Stimulated activated naive B cell treated with anti-CD40 and anti-IgM and Interleukin-4, amounts not matched to agents 10 μg/mL and 1 μg/mL and 100 μg/mL, for 72 hours (primary cell): ENCODE data around the gene CEP72.
A peak's percentile ranks its signal among the peaks of the same experiment; 100 is the strongest.

ENCODE experiments used
- ATAC-seq, 2 donors: fragments of 150-1000 bp; cut with Tn5 transposase; replicated peaks; 2 replicates each; pipeline ENCODE4 v1.10.0; 2021; ENCODE audit warnings: moderate library complexity in 1 of 2
- DNase-seq: peaks from one replicate; pipeline ENCODE4 v3.0.0; 2021
- H3K27ac Mint-ChIP-seq: one replicate; pipeline ENCODE4 v1.8.0; 2022; ENCODE audit warnings: mild to moderate bottlenecking, mixed read lengths
- H3K27me3 Mint-ChIP-seq, 2 donors: one replicate each; pipeline ENCODE4 v1.8.0; 2022; ENCODE audit warnings: mixed read lengths in 2 of 2
- H3K36me3 Mint-ChIP-seq, 2 donors: one replicate each; pipeline ENCODE4 v1.8.0; 2022; ENCODE audit warnings: mixed read lengths in 2 of 2, mild to moderate bottlenecking in 1 of 2
- H3K4me1 Mint-ChIP-seq, 2 donors: one replicate each; pipeline ENCODE4 v1.8.0; 2022; ENCODE audit warnings: mixed read lengths in 2 of 2, mild to moderate bottlenecking in 1 of 2
- H3K4me3 Mint-ChIP-seq, 2 donors: one replicate each; pipeline ENCODE4 v1.8.0; 2022; ENCODE audit warnings: mild to moderate bottlenecking in 2 of 2, mixed read lengths in 2 of 2, moderate library complexity in 1 of 2
- H3K9me3 Mint-ChIP-seq, 2 donors: one replicate each; pipeline ENCODE4 v1.8.0; 2022; ENCODE audit warnings: mixed read lengths in 2 of 2, mild to moderate bottlenecking in 1 of 2

CEP72 gene

GRCh38 chr5:647311-647710 lies 35.2 kb downstream of the CEP72 start:
- ATAC-seq (no peak), DNase-seq (no peak)
- Mint-ChIP-seq H3K4me1 (peaks cover 16 to 21% of the 10 kb centered on the region in 2 donors), H3K27ac (no peak overlapping the region), H3K27me3 (no peaks in the 10 kb centered on the region), H3K4me3 (no peak overlapping the region), H3K36me3 (peaks cover 30 to 41% of the 10 kb centered on the region in 2 donors), H3K9me3 (no peaks in the 10 kb centered on the region)

GRCh38 chr5:647727-648126 lies 35.6 kb downstream of the CEP72 start:
- Mint-ChIP-seq H3K4me3 (no peak overlapping the region), H3K9me3 (no peaks in the 10 kb centered on the region), H3K4me1 (peaks cover 16 to 21% of the 10 kb centered on the region in 2 donors), H3K27ac (no peak overlapping the region), H3K36me3 (peaks cover 32 to 41% of the 10 kb centered on the region in 2 donors), H3K27me3 (no peaks in the 10 kb centered on the region)
- ATAC-seq: no peak
- no peak for DNase-seq

GRCh38 chr5:651296-652022 lies 39.3 kb downstream of the CEP72 start:
- Mint-ChIP-seq H3K9me3 (no peaks in the 10 kb centered on the region), H3K27ac (no peak overlapping the region), H3K4me1 (peaks cover 0 to 2% of the 10 kb centered on the region in 2 donors), H3K36me3 (peaks cover 27 to 34% of the 10 kb centered on the region in 2 donors), H3K27me3 (no peaks in the 10 kb centered on the region), H3K4me3 (no peak overlapping the region)
- DNase-seq (no peak), ATAC-seq (no peak)

DNA sequence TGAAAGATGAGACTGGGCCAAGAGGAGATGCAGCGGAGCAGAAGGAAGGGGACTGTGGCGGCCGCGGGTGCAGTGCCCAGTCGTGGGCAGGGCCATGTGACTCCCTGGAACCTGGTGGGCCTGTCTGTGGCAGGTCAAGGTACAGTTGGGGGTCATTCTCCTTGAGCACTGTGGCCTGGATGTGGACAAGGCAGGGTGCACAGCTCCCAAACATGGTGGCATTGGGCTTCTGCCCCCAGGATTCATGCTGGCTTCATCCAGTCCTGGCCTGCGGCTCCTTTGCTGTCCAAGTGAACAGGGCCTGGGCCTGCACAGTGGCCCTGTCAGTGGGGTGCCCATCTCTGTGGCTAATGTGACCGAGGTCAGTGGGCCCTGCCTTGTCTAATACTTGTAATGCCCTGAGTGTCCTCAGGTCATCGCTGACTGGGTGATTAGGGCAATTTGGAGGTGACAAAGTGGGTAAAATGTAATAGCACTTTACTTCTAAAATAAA lies 39.9 kb downstream of the CEP72 start:
- ATAC-seq: no peak

GRCh38 chr5:652773-653350 lies 40.7 kb downstream of the CEP72 start:
- DNase-seq (no peak), ATAC-seq (no peak)
- Mint-ChIP-seq H3K27me3 (no peaks in the 10 kb centered on the region), H3K4me1 (peaks cover 0 to 2% of the 10 kb centered on the region in 2 donors), H3K4me3 (no peak overlapping the region), H3K36me3 (peaks cover 32 to 37% of the 10 kb centered on the region in 2 donors), H3K9me3 (peaks cover 0 to 3% of the 10 kb centered on the region in 2 donors), H3K27ac (no peak overlapping the region)

More for the DNA sequence above, 39.9 kb downstream of the CEP72 start:
- no peaks in the 10 kb centered on the region for H3K27me3 Mint-ChIP-seq
- peaks cover 0 to 2% of the 10 kb centered on the region in 2 donors for H3K4me1 Mint-ChIP-seq
- no peaks in the 10 kb centered on the region for H3K9me3 Mint-ChIP-seq
- no peak for DNase-seq
- no peak overlapping the region for H3K27ac Mint-ChIP-seq
- peaks cover 25 to 34% of the 10 kb centered on the region in 2 donors for H3K36me3 Mint-ChIP-seq
- H3K4me3 Mint-ChIP-seq: no peak overlapping the region

DNA sequence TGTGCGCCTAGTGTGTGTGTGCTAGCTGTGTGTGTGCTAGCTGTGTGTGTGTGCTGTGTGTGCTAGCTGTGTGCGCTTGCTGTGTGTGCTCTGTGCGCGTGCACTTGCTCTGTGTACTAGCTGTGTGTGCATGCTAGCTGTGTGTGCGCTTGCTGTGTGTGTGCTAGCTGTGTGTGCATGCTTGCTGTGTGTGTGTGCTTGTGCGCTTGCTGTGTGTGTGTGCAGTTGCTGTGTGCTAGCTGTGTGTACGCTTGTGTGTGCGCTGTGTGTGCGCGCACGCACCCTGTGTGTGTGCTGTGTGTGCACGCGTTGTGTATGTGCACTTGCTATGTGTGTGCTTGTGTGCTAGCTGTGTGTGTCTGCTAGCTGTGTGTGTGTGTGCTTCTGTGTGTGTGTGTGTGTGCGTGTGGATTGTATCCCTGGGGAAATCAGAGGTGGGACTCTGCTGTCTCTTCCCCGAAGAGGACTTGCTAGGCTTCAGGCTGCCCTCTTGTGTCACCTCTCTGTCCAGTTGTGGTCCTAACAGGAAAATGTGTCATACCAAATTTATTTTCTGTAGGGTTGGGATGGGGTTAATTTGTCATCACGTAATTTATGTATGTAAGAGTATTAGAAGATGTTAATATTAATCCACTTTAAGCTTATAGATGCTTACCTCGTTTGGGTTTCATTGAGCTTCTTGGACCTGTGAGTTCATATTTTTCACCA lies 42.1 kb downstream of the CEP72 start:
- DNase-seq (no peak), ATAC-seq (no peak)
- H3K27ac Mint-ChIP-seq: no peak overlapping the region
- H3K27me3 Mint-ChIP-seq: no peaks in the 10 kb centered on the region
- H3K36me3 Mint-ChIP-seq: peaks cover 41 to 48% of the 10 kb centered on the region in 2 donors
- peaks cover 0 to 2% of the 10 kb centered on the region in 2 donors for H3K4me1 Mint-ChIP-seq
- H3K9me3 Mint-ChIP-seq: peaks cover 0 to 4% of the 10 kb centered on the region in 2 donors
- H3K4me3 Mint-ChIP-seq: no peak overlapping the region

- no peak for ATAC-seq
- no peak for DNase-seq
- peaks cover 49 to 59% of the 10 kb centered on the region in 2 donors for H3K36me3 Mint-ChIP-seq
- no peaks in the 10 kb centered on the region for H3K27me3 Mint-ChIP-seq
- H3K4me1 Mint-ChIP-seq: peaks cover 0 to 2% of the 10 kb centered on the region in 2 donors
- H3K9me3 Mint-ChIP-seq: peaks cover 0 to 4% of the 10 kb centered on the region in 2 donors
- no peak overlapping the region for H3K27ac Mint-ChIP-seq
- H3K4me3 Mint-ChIP-seq: no peak overlapping the region
Measured at GRCh38 chr5:655406-655805, 43.3 kb downstream of the CEP72 start.

DNA sequence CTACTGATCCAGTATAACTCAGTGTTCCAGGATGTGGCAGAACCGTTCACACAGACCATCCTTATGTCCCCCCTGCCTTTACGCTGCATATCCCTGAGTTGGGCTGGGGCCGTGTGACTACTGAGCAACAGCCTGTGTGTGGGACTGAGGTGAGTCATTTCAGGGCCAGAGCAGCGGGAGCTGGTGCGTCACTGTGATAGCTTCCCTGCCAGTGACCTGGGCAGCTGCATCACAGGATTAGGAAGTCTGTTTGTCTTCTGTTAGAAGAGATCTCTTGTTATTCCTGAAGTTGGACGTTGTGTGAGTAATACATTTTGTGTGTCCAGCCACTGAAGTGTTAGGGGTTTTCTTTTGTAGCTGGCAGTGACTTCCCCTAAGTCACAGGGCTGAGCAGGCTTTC lies 45.4 kb downstream of the CEP72 start:
- Mint-ChIP-seq H3K4me3 (no peak overlapping the region), H3K36me3 (peaks cover 59 to 68% of the 10 kb centered on the region in 2 donors), H3K9me3 (peaks cover 0 to 4% of the 10 kb centered on the region in 2 donors), H3K4me1 (peaks cover 0 to 2% of the 10 kb centered on the region in 2 donors), H3K27me3 (no peaks in the 10 kb centered on the region), H3K27ac (no peak overlapping the region)
- no peak for DNase-seq
- ATAC-seq: no peak

DNA sequence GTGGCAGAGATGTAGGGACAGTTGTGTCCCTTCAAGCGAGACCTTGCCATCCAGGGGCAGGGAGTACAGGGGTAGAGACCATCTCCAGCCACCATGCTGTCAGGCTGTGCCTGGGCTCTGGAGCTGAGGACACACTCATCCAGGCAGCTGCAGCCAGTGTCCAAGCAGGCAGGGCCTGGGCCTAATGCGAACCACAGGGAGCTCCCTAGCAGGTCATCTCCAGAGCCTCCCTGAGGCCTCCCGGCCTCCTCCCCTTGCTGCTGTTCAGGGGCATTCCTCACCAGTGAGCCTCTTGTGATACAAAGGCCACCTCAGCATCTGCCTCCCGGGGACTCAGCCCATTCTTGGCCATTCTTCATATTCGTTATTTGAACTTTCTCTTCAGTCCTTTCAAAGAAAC lies 46.0 kb downstream of the CEP72 start:
- DNase-seq (no peak), ATAC-seq (no peak)
- no peaks in the 10 kb centered on the region for H3K27me3 Mint-ChIP-seq
- peaks cover 0 to 2% of the 10 kb centered on the region in 2 donors for H3K4me1 Mint-ChIP-seq
- no peak overlapping the region for H3K27ac Mint-ChIP-seq
- H3K4me3 Mint-ChIP-seq: no peak overlapping the region
- H3K9me3 Mint-ChIP-seq: peaks cover 0 to 4% of the 10 kb centered on the region in 2 donors
- H3K36me3 Mint-ChIP-seq: peaks cover 56 to 69% of the 10 kb centered on the region in 2 donors

DNA sequence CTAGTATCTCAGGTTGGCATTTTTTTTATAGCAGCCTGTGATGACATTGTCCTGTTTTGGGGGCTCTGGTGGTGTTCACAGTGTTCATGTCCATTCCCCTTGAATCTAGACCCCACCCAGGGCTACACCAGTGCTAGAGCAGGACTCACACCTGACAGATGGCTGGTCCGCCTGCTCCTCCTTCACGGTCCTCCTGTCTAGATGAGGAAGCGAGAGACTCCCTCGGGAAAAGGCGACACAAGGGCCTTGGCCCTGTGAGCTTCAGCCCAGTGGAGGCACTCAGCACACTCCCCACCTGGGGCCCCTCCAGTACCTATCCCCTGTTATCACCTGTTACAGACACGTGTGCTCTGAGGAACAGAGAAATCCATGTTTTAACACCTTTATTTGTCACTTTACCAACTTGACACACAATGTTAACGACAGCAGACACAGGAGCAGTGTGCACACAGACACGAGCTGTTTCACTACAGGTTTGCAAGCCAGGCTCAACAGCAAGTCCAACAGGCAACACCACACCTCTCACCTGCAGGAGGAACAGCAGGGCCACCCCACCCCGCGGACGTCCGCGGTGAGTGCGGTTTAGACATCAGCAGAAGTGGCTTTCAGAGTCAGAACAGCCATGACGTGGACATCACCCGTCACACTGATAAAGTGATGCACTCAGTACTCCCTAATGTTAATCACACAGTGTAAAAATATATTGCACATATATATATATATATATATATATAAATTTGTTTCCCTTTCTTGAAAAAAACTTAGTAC lies 47.5 kb downstream of the CEP72 start:
- Mint-ChIP-seq H3K27ac (no peak overlapping the region), H3K9me3 (peaks cover 0 to 4% of the 10 kb centered on the region in 2 donors), H3K4me3 (no peak overlapping the region), H3K27me3 (no peaks in the 10 kb centered on the region), H3K36me3 (peaks cover 63 to 70% of the 10 kb centered on the region in 2 donors), H3K4me1 (no peaks in the 10 kb centered on the region)
- DNase-seq (no peak), ATAC-seq (no peak)

- ATAC-seq (no peak), DNase-seq (no peak)
- Mint-ChIP-seq H3K4me3 (no peak overlapping the region), H3K36me3 (peaks cover 66 to 67% of the 10 kb centered on the region in 2 donors), H3K27me3 (no peaks in the 10 kb centered on the region), H3K27ac (peak overlapping the region; percentile 39), H3K9me3 (peaks cover 0 to 4% of the 10 kb centered on the region in 2 donors), H3K4me1 (no peaks in the 10 kb centered on the region)
Measured at GRCh38 chr5:660491-661030, 48.4 kb downstream of the CEP72 start.

DNA sequence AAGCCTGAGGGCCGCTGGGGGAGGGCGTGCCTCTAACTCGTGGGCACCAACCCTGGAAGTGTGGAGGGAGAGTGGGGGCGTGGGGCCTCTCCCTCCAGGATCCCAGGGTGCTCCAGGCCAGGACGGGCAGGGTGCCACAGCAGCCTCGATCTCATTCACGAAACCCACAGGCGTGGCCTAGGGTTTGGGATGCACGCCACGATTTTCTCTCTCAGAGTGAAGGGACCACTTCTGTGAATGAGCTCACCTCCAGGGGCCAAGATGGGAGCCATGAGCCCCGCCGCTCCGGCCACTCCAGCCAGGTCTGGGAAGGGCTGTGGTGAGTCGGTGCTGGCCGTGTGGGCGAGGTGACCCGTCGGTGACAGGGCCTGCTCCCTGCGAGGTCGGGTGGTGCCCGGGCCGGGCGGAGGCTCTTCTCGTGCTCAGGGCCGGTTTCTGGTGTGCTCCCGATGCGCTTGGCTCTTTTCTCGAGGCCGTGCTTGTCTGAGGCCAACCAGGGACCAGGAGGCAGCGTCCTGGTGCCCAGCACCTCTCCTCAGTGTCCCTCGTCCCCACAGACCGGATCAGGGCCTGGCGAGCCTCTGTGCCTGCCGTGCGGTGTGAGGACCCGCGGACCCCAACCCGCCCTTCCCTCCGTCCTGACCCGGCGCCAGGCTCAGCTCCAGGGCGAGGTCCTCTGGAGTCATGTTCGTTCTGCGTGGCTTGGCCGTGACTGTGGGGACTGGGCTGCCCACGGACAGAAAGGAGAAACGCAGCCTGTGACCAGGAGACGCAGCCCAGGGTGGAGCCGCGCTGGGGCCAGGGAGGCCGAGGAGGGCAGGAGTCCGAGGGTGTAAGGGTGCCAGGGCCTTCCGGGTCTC lies 50.0 kb downstream of the CEP72 start:
- H3K27ac Mint-ChIP-seq: no peak overlapping the region
- no peaks in the 10 kb centered on the region for H3K4me1 Mint-ChIP-seq
- peaks cover 0 to 6% of the 10 kb centered on the region in 2 donors for H3K9me3 Mint-ChIP-seq
- H3K4me3 Mint-ChIP-seq: no peak overlapping the region
- no peak for DNase-seq
- H3K36me3 Mint-ChIP-seq: peaks cover 64 to 66% of the 10 kb centered on the region in 2 donors
- H3K27me3 Mint-ChIP-seq: no peaks in the 10 kb centered on the region
- ATAC-seq: no peak
